ENCODE data around the gene PARVA.
"Not testable (repeated sequence)": the region's sequence is repeated elsewhere in the genome, so short reads cannot be mapped to it uniquely, and the experiment has no call there.

PARVA gene

GRCh38 chr11:12377106-12377823 lies at the start of gene PARVA:
PARVA (plus strand) TSS chr11:12377571; CDS start chr11:12377648, 77 bp downstream.
- DNase-seq (ENCODE audit: low spot score) = peak; percentile 30

DNA sequence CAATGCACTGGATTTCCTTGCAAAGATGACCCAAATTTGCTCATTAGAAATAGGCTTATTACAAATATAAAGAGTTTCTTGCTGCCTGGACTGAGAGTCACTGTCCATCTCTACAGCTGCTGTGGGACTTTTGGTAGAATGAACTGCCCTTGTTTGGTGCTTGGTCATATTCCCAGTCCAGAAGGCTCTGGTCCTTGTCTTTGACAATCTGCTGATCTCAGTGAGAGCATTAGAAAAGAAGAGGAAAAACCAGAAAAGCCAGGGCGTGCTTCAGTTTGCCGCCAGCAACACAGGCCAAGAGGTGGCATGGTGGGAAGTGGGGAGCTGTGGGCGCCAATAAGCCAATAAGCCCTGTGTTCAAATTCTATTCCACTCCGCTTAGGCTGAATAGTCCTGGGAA lies 48.2 kb upstream of the PARVA start:
- no peak for DNase-seq (ENCODE audit: low spot score)

- DNase-seq (ENCODE audit: low spot score) = no peak
Measured at GRCh38 chr11:12329797-12330196, 47.6 kb upstream of the PARVA start.

DNA sequence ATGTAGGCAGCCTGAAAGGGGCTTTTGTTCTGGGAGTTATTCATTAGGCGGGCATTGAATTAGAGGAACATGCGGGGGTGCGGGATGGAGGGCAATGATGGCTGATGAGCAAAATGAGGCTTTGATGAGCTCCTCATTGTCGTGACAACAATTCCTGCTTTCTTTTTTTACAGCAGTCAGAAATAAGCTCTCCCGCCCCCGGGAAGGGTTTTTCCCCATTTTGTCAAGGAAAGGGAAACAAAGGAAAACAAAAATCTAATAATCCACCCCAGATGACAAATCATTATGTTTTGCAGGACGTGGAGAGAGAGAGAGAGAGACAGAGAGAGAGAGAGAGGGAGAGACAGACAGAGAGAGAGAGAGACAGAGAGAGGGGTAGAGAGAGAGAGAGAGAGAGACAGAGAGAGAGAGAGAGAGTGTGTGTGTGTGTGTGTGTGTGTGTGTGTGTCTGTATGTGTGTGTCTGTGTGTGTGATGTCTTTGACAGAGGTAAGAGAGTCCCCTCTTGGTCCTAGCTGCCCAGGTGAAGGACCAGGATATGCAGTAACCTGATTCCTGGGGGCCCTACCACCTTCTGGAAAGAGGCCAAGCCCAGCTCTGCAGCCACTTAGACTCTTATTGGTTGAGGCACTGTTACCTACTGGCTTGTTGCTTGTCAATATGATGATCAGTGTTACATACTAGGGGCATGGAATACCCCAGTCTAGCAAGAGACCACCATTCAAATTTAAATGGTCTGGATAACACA lies 46.7 kb upstream of the PARVA start:
- no peak for DNase-seq (ENCODE audit: low spot score)

- DNase-seq (ENCODE audit: low spot score) = peak; percentile 80
Measured at GRCh38 chr11:12331239-12331874, 46.0 kb upstream of the PARVA start.

- DNase-seq (ENCODE audit: low spot score) = no peak
Measured at GRCh38 chr11:12343526-12343925, 33.8 kb upstream of the PARVA start.

DNA sequence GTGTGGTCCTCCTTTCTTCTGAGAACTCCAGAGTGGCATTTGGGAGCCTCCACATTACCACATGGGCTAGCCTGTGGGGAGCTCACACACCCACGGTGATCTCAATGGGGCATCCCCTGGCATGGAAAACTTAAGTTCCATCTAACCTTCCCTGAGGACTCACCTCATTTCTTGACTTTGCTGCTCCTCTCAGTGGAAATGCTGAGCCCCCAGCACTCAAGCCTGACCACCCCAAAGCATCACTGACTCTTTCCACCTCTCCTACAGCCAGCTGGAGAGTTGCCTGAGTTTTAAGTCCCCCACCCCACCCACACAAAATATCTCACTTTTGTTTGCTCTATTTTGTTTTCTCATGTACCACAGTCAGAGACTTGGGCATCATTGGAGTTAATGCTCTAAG lies 23.8 kb upstream of the PARVA start:
- no peak for DNase-seq (ENCODE audit: low spot score)

DNA sequence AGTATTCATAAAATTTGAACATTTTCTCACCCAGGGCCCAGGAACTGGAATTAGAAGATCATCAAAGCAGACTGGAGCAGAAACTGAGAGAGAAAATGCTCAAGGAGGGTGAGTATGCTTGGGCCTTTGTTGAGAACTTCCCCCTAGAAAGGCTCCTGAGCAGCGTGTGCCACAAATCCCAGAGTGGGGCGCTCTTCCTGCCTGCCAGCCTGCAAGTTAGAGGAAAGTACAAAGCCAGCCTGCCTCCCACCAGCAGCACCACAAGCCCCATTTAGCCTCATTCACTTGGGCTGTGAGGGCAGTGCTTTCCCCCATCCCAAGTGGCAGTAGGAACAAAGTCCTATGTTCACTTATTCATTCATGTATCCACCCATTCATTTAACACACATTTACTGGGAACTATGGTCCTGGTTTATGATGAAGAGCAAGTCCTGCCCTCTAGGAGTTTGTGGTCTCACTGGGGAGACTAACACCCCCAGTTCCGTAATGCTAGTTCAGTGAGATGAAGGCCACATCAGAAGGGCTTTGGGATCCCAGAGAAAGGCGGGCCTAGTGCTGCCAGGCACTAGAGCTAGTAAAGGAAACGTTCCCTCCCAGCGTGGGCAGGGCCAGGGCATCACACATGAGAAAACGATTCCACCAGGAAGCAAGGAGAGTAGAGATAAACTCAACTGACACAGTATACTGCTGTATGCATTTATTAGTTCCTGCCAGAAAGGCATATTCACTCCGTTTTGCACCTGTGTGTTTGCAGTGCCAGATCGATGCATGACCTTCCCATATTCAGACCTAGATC lies 22.4 kb upstream of the PARVA start:
- no peak for DNase-seq (ENCODE audit: low spot score)

DNA sequence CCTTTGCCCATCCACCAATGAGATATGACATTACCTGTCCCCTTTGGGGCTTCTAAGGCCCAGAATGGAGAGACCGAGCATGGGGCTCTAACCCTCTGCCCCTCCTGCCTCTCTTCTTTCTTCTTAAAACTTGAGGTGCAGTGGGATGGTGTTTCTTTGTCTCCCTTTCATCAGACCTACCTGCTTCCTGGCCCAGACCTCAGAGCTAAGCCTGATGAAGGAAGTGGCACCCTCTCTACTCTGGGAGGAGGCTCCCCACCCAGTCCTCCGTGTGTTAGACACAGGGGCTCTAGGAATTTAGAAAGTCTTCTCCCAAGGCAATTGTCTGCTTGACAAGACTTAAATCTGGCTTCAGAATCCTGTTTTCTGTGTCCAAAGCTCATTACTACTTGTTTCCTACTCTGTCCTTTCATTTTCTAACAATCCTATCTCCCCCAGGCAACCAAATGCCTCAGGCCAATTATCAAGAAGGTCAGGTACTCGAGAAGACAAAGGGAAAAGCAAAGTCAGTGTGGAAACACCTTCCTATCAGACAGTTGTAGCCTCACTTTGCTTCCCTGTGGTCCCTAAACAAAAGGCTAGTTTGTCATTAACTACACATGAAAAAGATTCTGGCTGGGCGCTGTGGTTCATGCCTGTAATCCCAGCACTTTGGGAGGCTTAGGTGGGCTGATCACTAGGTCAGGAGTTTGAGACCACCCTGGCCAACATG lies 20.3 kb upstream of the PARVA start:
- DNase-seq (ENCODE audit: low spot score) = no peak

DNA sequence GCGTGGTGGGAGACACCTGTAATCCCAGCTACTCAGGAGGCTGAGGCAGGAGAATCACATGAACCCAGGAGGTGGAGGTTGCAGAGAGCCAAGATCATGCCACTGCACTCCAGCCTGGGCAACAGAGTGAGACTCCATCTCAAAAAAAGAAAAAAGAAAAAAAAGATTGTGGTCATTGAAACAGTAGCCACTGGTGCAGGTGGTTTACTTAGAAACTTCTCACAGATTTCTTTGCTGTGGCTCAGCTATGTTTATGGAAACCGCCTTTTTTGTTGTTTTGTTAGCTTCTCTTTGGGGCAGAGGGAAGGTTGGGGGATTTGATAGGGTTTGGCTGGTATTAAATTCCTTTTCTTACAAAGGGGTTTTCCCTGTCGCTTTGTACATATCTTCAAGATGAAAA lies 19.7 kb upstream of the PARVA start:
- DNase-seq (ENCODE audit: low spot score) = not testable (repeated sequence)

DNA sequence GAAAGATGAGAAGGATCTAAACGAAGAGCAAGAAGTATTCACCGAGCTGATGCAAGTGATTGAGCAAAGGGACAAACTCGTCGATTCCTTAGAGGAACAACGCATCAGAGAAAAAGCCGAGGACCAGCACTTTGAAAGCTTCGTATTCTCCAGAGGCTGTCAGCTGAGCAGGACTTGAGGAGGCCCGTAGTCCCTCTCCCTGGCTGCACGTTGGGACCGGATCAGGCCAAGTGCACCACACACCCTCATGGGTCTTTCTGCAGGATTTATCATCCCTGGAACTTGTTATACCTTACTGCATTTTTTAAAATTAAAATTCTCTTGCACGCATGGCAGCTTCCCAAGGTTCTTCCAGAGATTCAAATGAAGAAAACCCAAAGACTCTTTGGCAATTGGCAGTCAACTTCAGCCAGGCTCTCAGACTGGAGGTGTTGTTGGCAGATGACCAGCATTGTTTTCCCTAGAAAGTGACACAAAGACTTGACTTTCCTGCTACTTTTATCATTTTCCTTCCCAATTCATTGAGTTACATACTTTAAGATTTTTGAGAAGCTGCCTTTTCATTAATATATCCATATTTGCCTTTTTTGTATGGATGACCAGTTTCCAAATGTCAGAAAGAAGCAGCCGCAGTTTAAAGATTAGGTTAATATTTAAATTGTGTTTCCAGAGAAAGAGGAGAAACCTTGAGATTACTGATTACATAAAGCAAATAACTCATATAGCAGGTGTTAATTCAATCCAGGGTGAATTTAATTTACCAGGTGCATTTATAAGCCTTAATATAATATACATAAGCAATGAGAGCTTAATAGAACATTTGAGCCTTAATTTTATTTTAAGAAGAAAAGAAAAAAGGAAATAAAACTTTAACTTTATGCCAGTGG lies 18.8 kb upstream of the PARVA start:
- DNase-seq (ENCODE audit: low spot score) = no peak

DNA sequence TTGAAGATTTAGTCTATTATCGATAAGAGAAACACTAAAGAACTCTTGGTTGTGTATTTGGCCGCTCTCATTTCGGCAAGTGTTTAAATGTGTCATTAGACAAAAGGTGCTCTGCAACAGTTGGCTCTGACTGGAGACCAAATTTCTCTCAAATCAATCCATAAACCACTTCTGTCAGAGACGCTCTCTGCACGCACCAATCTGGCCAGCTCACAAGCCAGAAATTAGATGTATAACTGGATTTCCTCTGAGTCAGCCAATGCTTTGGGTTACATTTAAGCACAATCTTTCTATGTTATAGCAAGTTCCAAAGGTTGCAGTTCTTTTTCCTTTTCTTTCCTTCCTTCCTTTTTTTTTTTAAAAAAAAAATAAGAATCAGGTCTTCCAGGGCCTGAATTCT lies 17.6 kb upstream of the PARVA start:
- DNase-seq (ENCODE audit: low spot score) = no peak

GRCh38 chr11:12361682-12362081 lies 15.7 kb upstream of the PARVA start:
- DNase-seq (ENCODE audit: low spot score) = no peak

- DNase-seq (ENCODE audit: low spot score) = no peak
Measured at GRCh38 chr11:12362857-12363256, 14.5 kb upstream of the PARVA start.

DNA sequence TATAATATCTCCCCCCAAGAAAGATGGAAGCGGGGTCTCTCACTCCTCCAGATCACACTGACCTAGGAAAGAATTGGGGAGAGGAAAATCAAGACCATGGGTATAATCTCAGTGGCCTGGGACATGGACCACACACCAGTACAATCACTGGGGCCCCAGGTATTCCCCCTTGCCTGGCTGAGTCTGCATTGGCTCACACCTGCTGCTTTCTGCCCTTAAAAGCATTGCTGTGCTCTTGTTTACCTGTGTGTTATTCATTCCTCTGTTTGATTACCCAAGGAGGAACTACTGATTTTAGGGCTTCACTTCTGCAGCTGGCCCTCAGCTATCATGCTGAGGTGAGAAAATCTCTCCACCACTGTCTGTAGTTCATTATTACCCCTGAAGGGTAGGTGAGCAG lies 14.0 kb upstream of the PARVA start:
- DNase-seq (ENCODE audit: low spot score) = no peak

- not testable (repeated sequence) for DNase-seq (ENCODE audit: low spot score)
Measured at GRCh38 chr11:12365965-12366575, 11.3 kb upstream of the PARVA start.

DNA sequence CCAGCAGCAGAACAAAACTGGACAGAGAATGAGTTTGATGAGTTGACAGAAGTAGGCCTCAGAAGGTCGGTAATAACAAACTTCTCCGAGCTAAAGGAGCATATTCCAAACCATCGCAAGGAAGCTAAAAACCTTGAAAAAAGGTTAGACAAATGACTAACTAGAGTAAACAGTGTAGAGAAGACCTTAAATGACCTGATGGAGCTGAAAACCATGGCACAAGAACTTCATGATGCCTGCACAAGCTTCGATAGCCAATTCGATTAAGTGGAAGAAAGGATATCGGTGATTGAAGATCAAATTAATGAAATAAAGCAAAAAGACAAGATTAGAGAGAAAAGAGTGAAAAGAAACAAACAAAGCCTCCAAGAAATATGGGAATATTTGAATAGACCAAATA lies 10.3 kb upstream of the PARVA start:
- DNase-seq (ENCODE audit: low spot score) = not testable (repeated sequence)

- DNase-seq (ENCODE audit: low spot score) = no peak
Measured at GRCh38 chr11:12372111-12372510, 5.3 kb upstream of the PARVA start.

GRCh38 chr11:12375720-12376119 lies 1.7 kb upstream of the PARVA start:
- no peak for DNase-seq (ENCODE audit: low spot score)
